Activated CD8-positive, alpha-beta memory T cell treated with anti-CD3 and anti-CD28 coated beads, Interleukin-2, amount 50 U/mL, for 1 hour (primary cell): ENCODE measurements around the gene STX4.

Source experiments
- DNase-seq: peaks from one replicate; pipeline ENCODE4 v3.0.0-alpha.2; 2020; ENCODE audit errors: extremely low read depth

The STX4 gene

DNA sequence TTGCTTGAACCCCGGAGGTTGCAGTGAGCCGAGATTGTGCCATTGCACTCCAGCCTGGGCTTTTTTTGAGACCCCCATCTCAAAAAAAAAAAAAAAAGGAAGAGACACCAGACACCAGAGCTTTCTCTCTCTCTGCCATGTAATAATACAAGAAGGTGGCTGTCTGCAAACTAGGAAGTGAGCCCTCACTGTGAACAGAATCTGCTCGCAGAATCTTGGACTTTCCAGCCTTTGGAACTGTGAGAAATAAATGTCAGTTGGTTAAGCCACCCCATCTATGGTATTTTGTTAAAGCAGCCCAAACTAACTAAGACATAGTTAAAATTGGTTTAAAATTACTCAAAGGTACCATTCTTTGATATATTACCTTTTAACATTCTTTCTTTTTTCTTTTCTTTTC, 12.8 kb upstream of the STX4 start:
- no peak for DNase-seq

DNA sequence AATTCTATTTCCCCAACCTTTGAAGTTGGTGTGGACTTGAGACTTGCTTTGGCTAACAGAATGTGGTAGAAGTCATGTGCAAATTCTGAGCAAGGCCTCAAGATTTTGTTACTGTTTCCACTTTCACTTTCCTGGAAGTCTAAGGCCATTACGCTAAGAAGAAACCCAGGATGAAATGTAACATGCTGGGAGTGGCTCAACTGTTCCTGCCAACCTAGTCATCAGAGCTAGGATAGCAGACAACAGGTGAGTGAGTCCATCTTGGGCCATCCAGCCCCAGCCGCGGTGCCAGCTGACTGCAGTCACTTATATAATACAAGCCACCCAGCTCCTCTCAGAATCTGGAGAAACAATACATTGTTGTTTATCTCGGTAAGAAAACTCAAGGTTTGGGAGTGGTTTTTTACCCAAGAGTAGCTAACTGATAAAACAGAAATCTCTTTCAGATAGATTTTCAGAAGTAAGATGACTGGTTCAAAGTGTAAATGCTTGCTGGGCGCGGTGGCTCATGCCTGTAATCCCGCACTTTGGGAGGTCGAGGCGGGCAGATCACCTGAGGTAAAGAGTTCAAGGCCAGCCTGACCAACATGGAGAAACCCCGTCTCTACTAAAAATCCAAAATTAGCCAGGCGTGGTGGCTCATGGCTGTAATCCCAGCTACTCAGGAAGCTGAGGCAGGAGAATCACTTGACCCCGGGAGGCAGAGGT, 10.7 kb upstream of the STX4 start:
- no peak for DNase-seq

DNA sequence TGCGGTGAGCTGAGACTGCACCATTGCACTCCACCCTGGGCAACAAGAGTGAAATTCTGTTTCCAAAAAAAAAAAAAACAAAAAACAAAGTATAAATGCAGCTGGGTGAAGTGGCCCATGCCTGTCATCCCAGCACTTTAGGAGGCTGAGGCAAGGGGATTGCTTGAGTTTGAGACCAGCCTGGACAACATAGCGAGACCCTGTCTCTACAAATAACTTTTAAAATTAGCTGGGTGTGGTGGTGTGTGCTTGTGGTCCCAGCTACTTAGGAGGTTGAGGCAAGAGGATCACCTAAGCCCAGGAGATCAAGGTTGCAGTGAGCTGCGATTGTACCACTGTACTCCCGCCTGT, 10.1 kb upstream of the STX4 start:
- no peak for DNase-seq

DNA sequence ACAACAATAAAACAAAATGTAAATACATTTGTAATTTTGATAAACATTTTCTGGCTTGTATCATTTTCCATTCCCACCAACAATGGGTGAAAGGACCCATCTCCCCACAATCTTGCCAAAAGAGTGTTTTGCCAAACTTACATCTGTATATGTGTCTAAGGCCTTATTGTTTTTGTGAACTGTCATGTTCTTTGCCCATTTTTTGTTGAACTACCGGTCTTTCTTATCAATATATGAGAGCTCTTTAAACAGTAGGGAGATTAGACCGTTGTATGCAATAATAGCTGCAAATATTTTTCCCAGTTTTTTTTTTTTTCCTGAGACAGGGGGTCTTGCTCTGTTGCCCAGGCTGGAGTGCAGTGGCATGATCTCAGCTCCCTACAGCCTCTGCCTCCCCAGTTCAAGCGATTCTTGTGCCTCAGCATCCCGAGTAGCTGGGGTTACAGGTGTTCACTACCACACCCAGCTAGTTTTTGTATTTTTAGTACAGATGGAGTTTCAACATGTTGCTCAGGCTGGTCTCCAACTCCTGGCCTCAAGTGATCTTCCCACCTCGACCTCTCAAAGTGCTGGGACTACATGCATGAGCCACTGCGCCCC, 9.6 kb upstream of the STX4 start:
- DNase-seq = no peak

DNA sequence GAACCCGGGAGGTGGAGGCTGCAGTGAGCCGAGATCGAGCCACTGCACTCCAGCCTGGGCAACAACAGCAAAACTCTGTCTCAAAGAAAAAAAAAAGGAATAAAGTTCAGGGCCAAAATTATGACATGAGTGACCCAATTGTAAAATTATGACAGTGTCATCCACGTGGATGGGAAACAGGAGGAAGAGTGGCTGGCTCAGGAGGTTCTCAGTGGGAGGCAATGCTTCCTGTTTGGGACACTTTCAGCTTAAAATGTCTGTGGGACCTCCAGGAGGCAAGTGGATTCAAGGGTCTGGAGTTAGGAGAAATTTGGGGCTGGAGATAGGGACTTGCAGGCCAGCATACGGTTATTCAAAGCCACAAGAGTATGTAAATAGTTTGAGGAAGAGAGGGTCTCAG, 8.0 kb upstream of the STX4 start:
- no peak for DNase-seq

DNA sequence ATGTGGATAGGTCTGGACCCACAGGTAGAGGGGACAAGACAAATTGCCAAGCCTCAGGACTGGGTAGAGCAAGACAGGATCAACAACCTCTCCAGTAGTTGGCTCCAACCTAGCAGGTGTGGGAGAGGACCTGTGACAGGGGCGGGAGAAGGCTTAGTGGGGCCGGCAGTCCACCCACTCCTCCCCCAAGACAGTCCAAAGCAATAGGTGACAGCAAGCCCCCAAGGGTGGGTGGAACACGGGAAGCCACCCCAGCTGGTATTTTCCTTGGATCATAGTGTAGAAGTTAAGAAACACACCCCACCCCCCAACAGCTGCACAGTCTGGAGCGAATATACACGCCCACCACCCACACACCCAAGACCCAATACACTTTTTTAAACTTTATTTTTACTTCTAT, 4.1 kb upstream of the STX4 start:
- no peak for DNase-seq

DNA sequence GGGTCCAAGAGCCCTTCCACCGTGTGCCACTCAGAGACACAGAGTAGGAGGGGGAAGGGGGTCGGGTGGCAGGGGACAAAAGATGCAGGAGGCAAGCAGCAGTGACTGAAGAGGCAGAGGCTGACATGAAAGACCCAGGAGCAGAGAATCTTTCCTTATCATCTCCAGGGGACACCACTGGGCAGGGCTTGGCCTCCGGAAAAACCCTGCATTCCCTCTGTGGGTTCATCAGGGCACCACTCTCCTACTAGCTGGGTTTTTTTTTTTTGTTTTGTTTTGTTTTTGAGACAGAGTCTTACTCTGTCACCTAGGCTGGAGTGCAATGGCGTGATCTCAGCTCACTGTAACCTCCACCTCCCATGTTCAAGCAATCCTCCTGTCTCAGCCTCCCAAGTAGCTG, 2.1 kb upstream of the STX4 start:
- DNase-seq = no peak

DNA sequence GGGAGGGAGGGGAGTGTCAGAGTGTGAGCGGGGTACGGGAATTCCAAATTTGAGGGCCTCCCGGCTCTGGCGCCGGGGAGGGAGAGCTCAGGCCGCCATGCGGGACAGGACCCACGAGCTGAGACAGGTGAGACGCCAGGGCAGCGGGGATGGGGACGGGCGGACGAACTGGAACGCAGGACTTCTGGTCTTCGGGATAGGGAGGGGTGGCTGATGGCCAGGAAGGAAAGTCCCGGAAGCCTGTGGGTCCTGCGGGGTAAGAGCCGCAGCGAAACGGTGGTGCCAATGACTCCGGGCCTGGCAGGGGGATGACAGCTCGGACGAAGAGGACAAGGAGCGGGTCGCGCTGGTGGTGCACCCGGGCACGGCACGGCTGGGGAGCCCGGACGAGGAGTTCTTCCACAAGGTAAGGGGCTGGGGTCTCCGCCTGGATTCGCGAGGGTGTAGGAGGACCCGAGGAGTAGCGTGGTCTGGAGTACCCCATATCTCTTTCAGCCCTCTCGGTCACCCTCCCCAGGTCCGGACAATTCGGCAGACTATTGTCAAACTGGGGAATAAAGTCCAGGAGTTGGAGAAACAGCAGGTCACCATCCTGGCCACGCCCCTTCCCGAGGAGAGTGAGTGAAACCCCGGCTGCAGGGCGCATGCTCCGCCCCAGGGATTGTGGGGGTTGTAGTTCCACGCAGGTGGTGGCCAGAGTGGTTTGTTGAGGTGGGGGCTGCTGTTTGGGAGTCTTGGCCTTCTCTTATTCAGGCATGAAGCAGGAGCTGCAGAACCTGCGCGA, 543 bp downstream of the STX4 start:
- peak; percentile 67 for DNase-seq

DNA sequence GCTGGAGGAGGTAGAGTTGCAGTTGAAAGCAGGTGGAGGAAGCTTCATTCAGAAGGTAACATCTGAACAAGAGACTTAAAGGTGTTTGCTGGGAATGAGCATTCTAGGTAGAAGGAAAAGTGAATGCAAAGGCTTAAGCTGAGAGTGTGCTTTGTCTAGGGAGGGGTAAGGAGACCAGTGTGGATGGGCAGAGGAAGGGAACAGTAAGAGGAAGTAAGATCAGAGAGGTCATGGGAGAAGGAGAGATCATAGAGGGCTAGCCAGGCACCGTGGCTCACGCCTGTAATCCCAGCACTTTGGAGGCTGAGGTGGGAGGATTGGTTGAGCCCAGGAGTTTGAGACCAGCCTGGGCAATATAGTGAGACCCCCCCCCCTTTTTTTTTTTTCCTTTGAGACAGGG, 3.3 kb downstream of the STX4 start:
- no peak for DNase-seq

DNA sequence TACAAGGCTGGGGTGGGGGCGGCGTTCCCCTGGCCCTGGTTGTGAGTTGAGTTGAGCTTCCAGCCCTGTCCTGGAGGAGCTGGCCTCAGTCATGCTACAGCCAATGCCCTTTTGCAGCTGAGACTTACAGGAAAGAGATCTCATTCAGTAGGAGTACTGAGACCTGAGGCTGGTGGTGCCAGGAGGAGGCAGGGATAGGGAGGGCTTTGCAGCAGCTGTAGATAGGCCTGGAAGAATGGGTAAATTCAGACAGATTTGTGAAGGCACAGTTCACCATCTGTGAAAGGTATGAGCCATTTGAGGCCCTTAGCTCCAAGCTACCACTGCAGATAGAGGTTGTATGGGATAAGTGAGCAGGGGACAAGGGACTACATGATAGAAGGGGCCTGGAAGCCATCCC, 5.6 kb downstream of the STX4 start:
- DNase-seq = no peak

DNA sequence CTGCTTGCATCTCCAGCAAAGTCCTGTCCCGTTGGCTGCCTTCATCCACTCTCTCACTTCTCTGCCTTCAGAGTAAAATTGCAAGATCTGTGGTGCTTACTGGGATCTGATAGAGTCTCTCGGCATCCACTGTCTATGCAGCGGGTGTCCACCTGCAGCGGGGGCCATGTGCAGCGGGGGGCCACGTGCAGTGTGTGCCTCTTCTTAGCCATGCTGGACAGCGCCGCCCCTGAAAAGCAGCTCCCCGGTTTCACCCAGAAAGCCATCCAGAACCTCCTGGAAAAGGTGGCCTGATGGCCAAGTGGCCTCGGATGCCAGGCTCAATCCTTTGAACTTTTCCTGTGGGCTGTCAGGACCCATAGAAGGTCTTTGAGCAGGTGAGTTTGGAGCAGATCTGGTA, 9.5 kb downstream of the STX4 start:
- no peak for DNase-seq

DNA sequence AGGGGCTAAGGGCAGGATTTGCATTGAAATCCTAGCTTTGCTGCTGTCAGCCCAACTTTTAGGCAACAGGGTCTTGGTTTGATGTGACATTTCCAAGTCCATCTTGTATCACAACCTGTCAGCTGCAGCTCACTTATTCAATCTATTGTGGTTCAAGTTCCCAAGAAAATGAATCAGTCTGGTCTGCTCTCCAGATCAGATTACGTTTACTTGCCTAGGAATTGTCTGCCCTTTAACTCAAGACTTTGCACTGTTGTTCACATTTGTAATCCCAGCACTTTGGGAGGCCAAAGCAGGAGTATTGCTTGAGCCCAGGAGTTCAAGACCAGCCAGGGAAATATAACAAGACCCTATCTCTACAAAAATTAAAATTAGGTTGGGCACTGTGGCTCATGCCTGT, 10.0 kb downstream of the STX4 start:
- no peak for DNase-seq

DNA sequence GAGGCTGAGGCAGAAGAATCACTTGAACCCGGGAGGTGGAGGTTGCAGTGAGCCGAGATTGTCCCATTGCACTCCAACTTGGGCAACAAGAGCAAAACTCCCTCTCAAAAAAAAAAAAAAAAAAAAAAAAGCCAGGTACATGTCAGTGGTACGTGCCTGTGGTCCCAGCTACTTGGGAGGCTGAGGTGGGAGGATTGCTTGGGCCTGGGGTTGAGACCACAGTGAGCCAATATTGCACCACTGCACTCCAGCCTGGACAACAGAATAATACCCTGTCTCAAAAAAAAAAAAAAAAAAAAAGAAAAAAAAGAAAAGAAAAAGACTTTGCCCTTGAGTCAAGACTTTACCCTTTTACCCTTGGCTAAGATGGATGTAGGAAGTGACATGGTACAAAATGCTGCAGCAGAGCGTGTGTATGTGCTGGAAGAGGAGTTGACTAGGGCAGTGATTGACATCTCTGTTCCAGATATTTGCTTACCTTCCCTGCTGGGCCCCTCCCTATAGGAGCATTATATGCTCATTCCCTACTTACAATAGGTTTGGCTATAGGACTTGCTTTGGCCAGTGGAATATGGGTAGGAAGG, 10.6 kb downstream of the STX4 start:
- no peak for DNase-seq

DNA sequence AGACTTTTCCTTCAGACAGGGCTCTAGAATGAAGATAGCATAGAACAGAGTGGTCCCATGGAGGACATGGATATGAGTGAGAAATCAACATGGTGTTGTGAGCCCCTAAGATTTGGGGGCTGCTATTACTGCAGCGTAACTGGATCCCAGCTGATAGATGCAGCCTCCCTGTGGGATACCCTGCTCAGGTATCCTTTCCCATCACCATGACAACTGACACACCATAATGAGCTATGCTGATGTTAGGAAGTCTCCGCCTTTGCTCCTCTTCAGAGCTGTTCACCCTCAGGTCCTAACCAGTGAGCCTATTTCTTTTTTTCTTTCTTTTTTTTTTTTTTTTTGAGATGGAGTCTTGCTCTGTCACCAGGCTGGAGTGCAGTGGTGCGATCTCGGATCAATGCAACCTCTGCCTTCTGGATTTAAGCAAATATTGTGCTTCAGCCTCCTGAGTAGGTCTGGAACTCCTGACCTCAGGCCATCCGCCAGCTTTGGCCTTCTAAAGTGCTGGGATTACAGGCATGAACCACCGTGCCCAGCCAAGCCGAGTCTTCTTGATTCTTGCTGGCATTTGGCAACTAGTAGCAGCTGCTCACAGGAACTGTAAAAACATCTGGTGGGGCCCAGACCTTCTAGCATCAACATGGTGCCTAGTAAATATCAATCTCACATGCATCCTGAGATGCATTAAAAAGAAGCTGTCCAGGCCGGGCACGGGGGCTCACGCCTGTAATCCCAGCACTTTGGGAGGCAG, 17.1 kb downstream of the STX4 start:
- DNase-seq = no peak

DNA sequence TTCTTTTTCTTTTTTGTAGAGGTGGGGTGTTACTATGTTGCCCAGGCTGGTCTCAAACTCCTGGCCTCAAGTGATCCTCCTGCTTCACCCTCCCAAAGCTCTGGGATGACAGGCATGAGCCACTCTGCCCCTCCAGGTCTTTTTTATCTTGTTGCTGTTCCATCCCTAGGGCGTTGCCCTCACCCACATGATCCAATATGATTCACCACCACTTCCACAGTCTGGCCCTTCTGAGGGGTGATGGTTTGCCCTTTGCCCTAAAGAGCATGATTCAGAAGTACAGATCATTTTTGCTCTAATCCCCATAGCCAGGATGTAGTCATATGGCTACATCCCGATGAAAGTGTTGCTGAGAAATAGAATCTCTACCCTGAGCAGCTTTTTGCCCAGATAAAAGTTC, 18.8 kb downstream of the STX4 start:
- no peak for DNase-seq

DNA sequence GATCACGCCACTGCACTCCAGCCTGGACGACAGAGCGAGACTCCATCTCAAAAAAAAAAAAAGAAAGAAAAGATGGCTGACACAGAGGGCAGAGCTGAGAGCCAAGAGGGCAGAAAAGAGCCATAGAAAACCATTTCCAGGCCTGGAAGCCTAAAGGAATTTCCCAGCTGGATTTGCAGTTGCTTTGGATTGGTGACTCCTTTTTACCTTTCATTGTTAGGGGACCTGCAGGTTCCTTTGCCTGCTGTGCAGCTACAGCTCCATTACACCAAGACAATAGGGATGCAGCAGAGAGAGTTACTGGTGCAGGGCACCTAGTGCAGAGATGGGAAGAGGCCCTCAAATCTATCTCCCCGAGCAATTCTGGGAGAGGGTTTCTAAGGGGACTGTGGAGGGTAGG, 22.3 kb downstream of the STX4 start:
- no peak for DNase-seq

DNA sequence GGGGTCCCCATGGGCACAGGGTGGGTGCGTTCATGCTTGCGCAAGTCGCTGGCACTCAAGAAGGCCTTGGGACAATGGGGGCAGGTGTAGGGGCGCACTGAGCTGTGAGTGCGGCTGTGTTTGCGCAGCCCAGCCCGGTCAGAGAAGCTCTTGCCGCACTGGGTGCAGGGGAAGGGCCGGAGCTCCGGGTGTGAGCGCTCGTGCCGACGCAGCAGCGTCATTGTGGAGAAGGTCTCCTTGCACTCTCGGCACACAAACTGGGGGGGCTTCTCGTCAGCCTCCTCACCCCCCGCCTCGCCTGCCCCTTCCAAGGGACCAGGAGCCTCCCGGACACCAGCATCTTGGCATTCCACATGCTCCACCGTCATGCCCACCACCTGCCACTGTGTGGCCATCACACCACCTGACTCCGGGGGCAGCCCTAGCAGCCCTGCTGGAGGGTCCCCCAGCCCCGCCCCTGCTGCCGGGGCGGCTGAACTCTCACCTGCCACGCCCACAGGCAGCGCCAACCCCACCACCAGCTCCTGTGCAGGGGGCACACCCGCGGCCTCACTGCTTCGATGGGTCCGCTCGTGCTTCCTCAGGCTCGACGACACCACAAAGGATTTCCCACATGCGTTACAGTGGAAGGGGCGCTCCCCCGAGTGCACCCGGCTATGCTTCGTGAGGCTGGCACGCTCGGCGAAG, 27.9 kb downstream of the STX4 start:
- DNase-seq = no peak

DNA sequence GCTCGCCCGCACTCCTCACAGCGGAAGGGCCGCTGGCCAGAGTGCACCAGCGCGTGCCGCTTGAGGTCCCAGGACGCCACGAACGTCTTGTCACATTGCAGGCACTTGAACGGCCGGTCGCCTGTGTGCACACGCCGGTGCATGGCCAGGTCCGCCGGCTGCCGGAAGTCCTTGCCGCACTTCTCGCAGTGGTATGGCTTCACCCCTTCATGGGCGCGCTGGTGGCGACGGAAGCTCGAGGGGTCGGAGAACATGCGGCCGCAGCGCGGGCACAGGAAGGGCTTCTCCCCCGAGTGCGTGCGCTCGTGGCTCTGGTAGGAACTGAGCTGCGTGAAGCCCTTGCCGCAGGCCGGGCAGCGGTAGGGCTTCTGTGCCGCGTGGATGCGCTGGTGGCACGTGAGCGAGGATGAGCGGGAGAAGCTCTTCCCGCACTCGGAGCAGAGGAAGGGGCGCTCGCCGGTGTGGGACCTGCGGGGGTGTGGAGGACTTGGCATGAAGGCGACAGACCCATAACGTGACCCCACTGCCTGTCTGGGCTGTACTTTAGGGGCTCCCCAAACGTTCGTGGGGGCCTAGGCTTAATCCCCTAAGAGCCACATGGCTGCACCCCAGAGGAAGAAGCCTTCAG, 28.6 kb downstream of the STX4 start:
- DNase-seq = no peak

DNA sequence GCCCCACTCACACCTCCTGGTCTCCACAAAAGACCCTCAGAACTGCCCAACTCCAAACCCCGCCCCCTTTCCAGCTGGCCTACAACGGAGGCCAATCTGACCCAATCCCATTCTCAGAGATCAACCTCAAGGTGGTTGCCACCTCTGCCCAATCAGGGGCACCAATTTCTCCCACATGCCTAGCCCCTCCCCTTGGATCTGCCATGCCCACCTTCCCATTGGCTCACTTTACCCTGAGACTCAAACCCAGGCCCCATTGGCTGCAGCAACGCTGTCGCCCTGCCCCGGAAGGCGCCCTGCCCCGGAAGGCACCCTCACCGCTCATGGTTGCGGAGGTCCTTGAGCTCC, 30.1 kb downstream of the STX4 start:
- no peak for DNase-seq

DNA sequence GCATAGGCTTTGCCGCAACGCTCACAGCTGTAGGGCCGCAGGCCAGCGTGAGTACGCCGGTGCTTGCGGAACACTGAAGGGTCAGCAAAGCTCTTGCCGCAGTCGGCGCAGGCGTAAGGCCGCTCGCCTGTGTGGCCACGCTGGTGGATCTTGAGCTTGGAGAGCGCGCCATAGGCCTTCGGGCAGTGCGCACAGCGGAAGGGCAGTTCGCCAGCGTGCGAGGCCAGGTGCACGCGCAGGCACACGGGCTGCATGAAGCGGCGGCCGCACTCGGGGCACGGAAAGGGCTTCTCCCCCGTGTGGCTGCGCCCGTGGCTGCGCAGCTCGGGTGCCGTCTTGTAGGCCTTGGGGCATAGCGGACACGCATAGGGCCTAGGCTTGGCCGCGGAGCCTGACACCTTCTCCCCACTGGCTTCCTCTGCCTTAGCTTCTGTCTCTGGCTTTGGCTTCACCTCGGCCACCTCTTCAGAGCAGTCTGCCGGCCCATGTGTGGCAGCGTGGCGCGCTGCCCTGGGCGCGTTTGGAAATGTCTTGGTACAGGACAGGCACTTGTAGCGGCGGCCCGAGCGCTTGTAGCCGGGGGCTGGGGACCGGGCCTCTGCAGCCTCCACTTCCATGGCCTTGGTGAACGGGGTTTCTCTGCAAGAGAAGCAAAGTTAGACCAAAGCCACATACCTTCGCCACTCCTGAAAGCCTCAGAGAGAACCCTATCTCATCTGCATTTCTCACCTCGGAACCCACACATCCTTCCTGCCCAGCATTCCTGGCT, 30.7 kb downstream of the STX4 start:
- no peak for DNase-seq
